Kidney capillary endothelial cell (primary cell): ENCODE data around the gene ARHGAP24.
"Not testable (repeated sequence)": the region's sequence is repeated elsewhere in the genome, so short reads cannot be mapped to it uniquely, and the experiment has no call there.

Source experiments
- DNase-seq: peaks from one replicate; pipeline ENCODE4 v3.0.0-alpha.2; 2018; ENCODE audit warnings: low spot score

Gene ARHGAP24

GRCh38 chr4:86021671-86022070 is 546.7 kb downstream of the ARHGAP24 start:
- DNase-seq: not testable (repeated sequence)

- no peak for DNase-seq
These were observed 551.8 kb downstream of the ARHGAP24 start for GRCh38 chr4:86026720-86027119.

- no peak for DNase-seq
These were observed 557.0 kb downstream of the ARHGAP24 start for GRCh38 chr4:86031927-86032326.

GRCh38 chr4:86032476-86033022 is 557.6 kb downstream of the ARHGAP24 start:
- no peak for DNase-seq

GRCh38 chr4:86033171-86033570 is 558.2 kb downstream of the ARHGAP24 start:
- DNase-seq: no peak

- no peak for DNase-seq
These were observed 559.7 kb downstream of the ARHGAP24 start for GRCh38 chr4:86034616-86035015.

GRCh38 chr4:86035688-86036087 is 560.7 kb downstream of the ARHGAP24 start:
- no peak for DNase-seq

- DNase-seq: peak; percentile 55
These were observed 561.8 kb downstream of the ARHGAP24 start for GRCh38 chr4:86036736-86037135.

GRCh38 chr4:86038037-86038436 is 563.1 kb downstream of the ARHGAP24 start:
- no peak for DNase-seq

- peak; percentile 72 for DNase-seq
These were observed 569.0 kb downstream of the ARHGAP24 start for GRCh38 chr4:86043755-86044592.

GRCh38 chr4:86044593-86044985 is 569.6 kb downstream of the ARHGAP24 start:
- DNase-seq: no peak

- DNase-seq: no peak
These were observed 573.5 kb downstream of the ARHGAP24 start for GRCh38 chr4:86048426-86048825.

- no peak for DNase-seq
These were observed 575.5 kb downstream of the ARHGAP24 start for GRCh38 chr4:86050496-86050895.
